GM18508 (cell line): ENCODE measurements around the gene CPNE4.

Experiments used
- ATAC-seq: cut with Tn5 transposase; IDR thresholded peaks from one replicate; pipeline ENCODE4 v1.9.1; 2021; ENCODE audit warnings: moderate number of reproducible peaks; ENCODE audit not compliant: insufficient read depth, unreplicated experiment

CPNE4 gene

DNA sequence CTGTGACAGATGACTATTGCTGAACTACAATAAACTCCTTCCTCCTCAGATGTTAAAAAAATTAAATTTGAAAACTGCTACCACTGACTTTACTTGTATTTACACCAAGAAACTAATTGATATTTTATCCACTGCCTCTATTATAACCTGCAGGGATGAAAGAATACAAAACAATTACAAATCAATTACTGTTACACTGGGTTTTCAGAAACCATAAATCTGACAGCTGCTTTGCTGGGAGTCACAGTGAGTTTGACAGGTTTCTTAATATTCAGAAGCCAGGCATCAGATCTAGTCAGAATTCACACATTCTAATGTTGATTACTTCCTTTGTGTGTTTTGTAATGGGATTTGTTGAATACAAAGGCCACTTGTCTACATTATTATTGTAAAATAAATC, 279.4 kb downstream of the CPNE4 start:
- ATAC-seq: no peak

DNA sequence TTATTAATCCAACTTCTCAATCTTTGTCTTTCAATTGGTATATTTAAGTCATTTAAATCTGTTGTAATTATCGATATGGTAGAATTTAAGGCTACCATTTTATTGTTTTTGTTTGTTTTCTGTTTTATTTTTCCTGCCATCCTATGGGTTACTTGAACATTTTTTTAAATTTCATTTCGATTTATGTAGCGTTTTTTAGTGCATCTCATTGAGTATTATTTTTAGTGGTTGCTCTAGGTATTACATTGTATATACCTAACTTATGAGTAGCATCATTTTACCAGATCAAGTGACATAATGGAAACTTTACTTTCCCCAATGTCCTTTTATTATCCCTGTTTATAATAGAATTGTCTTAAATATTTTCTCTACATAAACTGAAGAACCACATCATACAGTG, 284.6 kb downstream of the CPNE4 start:
- ATAC-seq: no peak

DNA sequence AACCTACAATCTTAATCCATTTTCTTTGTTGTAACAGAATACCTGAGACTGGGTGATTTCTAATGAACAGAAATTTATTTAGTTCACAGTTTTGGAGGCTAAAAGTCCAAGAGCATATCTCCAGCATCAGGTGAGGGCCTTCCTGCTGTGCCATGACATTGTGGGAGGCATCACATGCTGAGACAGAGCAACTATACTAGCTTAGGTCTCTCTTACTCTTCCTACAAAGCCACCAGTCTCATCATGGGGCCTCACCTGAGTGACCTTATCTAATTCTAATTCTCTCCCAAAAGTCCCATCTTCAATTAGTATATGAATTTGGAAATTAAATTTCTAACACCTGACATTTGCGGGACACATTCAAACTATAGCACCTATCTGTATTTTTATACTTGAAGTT, 285.0 kb downstream of the CPNE4 start:
- no peak for ATAC-seq

DNA sequence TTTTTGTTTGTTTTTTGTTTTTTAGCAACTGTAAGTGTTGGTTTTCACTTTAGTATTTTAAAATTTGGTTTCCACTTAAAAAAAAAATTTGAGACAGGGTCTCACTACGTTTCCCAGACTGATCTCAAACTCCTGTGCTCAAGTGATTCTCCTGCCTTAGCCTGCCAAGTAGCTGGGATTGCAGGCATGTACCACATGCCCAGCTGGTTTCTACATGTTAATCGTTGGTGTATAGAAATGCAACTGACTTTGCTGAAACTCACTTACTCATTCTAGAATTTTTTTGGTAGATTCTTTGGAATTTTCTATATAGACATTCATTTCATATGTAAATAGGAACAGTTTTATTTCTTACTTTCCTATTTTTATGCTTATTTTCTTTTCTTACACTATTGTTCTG, 287.3 kb downstream of the CPNE4 start:
- ATAC-seq: no peak

DNA sequence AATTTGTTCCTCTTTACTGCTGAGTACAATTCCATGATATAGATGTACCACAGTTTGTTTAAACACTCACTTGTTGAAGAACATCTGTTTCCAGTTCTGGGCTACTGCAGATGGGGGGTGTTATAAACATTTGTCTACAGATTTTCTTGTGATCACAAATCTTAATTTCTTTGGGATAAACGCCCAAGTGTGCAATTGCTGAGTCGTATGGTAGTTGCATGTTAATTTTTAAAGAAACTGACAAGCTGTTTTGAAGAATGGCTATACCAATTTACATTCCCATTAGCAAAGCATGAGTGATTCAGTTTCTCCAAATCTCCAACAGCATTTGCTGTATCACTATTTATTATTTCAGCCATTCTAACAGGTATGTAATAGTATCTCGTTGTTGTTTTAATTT, 290.0 kb downstream of the CPNE4 start:
- ATAC-seq: no peak

DNA sequence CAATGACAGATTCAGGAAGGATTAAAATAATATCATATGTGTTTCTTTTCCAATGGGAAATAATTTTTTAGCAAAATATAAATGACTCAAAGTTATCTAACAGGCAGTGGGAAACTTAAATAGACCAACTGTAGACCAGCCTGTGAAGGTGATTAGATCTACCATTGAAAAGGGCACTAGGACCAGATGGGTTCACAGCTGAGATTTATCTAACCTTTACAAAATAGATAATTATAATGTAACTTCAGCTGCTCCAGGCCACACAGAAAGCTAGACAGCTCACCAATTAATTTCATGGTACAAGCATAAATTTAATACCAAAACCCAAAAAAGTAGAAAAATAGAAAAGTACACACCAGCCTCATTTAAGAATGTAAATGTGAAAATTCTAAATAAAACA, 291.7 kb downstream of the CPNE4 start:
- no peak for ATAC-seq

DNA sequence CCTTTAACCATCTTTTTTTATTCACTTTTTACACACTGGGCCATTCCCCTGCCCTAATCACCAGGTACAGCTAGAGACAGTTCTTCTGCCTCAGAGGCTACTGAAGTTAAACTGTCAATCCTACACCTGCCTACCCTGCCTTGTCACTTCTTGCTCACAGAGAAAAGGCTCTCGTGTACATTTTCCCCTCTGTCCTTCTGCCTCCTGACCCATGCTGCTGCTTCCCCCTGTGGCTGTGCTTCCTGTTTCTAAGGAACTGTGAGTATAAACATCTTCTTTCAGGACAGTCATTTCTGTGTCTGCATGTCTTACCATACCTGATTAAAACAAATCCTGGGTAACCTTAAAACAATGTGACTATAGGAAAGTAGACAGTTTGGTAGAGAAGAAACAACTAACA, 295.6 kb downstream of the CPNE4 start:
- ATAC-seq: no peak

DNA sequence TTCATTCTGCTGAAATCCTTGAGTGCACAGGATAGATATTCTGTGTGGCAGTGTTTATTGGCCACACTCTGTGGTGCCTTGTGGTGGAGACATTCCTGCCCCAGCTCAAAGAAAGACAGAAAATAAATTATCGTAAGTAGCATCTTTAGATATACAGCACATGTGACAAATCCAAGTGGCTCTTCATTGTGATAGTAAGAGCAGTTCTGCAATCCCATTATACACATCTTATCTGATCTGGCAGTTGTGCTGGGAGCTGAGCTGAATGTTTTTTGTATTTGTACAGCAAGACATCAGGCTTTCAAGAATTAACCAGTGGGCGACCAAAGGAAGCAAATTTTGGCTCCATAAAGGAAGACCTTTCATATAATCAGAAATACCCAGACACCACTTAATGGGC, 296.7 kb downstream of the CPNE4 start:
- no peak for ATAC-seq

DNA sequence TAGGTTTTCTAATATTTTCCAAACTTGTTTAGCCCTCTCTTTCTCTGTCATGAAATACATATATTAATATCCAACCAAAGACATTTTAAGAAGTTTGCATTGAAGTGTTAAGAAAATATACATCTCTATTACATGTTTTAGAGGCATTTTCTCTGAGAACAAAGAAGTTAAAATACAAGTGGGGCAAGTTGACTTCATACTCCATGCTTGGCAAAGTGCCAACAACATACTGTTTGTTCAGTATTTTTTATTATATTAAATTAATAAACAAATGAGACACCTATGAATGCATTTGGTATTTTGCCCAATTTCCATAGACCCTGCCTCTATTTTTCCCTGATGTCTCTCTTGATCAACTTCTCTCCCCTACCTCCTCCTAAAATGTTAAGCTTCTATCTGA, 299.3 kb downstream of the CPNE4 start:
- no peak for ATAC-seq

DNA sequence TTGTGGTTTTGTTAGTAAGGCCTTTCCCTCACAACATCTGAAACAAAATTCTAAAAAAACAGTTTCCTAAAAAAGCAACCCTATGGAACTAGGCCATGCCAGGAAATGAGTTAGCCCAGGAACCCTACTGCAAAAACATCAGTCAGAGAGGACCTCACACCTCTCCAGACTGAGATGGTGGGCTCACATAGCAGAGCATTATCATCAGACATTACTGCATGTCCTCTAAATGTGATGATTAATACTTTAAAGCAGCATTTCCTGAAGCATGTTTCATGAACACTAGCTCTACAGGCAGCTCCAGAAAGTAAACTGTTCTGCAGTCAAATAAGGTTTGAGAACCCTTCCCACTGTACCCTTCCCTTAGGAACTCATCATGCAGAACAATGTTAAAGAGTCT, 299.7 kb downstream of the CPNE4 start:
- ATAC-seq: no peak

DNA sequence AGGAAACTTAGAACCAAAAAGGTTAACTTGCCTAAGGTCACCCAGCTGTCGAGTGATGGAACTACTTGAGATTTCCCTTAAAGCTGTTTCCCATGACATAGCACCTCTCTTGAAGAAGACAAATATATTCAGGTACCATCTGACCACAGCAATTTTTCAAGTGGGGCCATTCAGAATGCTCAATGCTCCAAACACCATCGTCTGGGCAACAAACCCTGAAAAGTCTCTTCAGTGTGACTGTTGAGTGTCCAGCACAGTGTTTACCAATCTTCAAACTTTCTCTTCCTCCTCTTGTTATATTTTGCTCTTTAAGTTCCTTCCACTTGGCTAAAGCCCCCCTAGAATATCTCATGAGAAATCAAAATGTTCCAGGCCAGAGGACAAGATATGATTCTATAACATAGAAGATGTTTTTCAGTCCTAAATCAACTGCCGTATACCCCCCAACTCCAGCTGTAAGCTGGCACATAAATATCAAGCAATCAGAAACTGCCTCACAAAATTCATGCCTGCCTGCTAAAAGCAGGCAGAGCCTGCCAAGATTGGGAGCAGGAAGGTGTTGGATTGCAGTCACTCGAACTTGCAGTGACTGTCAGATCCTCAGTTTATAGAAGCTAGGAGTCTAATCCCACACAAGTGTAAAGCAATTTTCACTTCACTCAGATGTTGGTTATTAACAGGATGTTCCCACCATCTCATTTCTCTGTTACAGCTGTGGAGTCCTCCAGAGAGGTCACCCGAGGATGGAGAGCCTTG, 301.6 kb downstream of the CPNE4 start:
- ATAC-seq: no peak

DNA sequence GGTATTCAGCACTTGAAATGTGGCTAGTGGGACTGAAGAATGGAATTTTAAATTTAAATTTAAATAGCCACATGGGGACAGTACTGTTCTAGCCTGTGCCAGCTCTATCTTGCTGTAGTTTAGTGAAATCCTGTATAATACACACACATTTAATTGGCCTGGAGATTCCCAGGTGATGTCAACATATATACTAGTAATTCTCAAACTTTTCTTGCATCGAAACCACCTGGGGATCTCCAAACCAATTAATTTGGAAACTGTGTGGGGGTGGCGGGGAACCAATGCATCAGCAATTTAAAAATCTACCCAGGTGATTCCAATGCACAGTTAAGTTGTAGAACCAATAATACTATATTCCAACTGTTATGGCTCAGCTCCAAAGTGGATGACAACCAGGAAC, 303.1 kb downstream of the CPNE4 start:
- no peak for ATAC-seq

DNA sequence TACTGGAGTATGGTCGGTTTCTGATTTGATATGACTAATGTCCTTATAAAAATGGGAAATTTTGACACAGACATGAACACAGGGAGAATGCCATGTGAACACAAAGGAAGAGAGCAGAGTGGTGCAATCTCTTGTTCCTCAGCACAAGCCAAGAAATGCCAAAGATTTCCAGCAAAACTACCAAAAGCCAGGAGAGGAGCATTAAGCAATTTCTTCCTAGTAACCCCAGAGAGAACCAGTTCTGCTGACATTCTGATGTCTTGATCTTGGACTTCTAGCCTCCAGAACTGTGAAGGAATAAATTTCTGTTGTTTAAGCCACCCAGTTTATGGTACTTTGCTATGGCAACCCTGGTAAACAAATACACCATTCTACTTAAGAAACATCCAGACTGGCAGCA, 304.2 kb downstream of the CPNE4 start:
- ATAC-seq: no peak

DNA sequence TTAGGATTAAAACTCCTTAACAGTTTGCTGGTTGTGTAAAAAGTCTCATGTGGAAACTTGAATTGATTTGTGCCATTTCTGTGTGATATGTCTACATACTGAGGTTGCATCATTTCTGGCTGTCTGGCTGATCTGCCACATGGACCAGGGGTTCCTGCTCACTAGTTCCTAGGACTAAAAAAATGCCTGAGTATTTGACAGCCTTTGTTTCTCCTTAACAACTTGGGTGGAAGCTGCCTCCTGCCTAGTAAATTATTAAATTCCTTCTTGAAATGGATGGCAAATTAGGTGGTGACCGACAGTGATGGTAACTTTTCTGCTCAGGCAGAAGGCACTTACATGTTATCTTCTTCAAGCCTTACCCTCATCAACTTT, 305.2 kb downstream of the CPNE4 start:
- no peak for ATAC-seq

DNA sequence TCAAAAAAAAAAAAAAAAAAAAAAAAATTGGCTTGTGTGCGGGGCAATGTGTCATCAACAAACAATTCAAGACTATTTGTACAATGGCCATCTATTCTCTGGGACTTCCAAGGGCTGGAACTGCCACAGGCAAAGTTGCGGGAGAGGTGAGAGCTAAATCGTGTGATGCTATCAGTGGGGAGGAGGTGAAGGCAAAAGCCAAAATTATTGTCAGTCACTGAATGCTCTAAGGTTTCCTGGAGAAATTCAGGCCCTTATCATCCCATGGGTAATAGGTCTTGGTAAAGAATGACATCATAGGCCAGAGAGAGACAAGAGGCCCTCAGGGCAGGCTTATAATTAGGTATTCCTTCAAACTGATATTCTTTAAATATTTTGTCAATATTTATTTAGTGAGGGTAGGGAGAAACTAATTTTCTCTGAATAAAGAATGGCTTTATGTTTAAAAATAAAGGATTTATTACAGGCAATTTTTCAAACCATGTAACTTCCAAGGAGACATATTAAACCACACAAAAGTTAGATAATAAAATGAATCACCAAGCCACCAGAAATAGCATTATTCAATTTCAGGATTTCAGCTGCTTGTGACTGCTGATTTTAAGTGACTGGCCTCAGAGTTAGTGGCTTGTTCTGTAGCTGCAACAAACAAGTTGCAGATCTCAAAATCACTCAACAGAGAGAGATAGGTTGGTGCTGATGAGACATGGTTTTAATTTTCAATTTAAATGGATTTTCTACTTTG, 305.7 kb downstream of the CPNE4 start:
- no peak for ATAC-seq

DNA sequence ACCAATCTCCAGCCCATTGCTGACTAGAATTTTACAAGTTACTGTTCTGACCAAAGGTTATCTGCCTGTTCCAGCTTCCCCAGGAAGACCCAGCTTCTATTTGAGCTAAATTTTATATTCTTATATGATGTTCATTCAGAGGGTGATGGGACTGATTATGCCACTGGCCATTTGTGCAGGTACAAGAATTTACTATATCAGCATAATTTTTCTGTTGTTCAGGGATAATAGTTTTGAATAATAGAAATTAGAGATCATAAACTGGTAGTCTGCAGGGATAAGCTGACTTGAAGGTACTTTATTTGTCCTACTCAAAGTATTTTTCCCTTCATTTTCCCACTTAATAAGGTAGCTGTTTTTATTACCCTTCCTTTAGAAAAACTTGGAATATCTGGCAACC, 309.4 kb downstream of the CPNE4 start:
- ATAC-seq: no peak

DNA sequence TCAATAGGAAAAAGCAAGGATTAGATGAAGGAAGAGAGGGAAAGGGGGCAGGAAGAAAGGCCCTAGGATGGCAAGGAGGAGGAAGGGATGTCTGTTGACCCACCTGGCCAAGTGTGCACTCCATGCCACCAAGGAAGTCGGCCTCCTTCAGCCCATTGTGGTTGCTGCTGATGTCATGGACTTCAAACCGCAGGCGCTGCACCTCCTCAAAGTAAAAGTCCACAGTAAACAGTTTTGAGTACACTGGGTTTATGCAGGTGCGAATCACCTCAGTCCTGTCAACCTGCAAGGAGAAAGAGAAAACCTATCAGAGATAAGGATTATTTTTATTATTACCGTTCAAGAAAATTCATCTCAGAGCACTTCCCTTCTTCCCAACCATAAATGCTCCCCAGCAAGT, 311.5 kb downstream of the CPNE4 start:
- ATAC-seq: no peak

DNA sequence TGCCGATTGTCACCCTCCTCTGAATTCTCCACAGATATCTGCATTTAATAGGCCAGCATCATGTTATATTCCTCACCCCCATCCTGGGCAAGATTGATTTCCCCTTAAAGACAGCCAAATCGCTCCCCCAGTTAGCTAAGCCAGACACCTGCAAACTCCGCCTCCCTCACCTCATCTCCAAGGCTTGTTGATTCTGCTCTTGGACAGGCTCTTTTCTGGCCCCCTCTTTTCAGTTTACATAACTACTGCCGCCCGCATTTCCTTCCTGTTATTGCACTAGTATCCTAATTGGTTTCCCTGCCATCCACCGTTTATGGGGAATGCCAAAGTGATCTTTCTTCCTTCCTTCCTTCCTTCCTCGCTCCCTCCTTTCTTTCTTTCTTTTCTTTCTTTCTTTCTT, 317.3 kb downstream of the CPNE4 start:
- no peak for ATAC-seq

DNA sequence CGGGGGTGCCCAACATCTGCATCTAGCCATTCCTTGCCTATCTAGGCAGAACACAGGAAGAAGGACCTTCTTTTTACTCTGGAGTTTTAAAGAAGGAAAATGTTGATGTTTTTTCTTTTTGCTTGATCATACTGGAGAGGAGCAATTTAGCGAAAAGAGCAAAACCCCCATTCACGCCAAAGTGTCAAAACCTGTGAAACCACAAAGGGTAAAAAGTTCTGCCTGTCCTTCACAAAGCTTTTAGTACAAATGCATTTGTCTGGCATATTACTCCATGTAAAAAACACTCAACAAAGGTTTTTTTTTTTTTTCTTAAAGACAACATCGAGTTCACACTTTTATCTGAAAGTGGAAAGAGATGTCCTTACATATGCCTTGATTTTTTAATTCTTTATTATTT, 317.9 kb downstream of the CPNE4 start:
- ATAC-seq: no peak

DNA sequence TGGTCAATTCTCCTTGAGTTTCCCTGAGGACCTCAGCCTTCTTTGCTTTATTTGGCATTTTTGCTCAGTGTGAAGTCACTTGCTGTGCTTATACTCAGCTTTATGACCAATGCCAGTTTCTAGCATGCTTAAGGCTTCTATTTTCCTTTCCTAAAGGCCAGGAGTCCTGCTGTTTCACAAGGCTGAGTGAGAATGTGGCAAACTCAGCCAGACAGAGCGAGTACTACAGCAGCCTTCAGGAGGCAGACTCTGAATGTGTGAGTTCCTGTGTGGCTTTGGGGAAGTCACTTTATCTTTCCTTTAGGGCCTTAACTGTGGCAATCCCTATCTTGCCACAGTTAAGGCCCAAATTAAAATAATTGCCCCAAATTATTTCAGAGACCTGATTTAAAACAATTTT, 318.8 kb downstream of the CPNE4 start:
- no peak for ATAC-seq

DNA sequence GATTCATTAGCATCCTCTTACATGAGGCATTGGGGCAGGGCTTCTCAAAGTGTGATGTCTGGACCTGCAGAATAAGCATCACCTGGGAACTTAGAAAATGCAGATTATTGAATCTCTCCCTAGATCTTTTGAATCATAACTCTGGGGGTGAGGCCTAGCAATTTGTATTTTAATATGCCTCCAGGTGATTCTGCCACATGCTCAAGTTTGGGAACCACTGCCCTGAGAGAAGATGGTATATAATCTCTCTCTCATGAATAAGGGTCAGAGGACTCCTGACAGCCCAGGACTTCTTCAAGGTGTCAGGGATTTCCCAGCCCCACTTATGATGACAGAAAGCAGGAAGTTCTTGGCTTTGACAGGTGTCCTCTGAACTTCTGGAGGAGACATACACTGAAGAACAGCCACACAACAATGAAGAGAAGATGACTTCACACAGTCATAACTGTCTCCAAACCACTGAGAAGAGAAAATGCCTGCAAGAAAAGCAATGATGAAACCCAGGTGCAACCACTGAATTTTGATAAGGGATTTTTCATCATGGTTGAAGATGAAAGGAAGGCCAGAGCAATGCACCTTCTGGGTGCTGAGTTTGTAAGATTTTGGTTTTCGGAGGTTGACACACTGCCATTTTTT, 320.1 kb downstream of the CPNE4 start:
- ATAC-seq: peak; percentile 77
